AG09309 (cell line): ENCODE results near the gene RAB6A.
A peak's percentile ranks its signal among the peaks of the same experiment; 100 is the strongest.

Source experiments
- DNase-seq: peaks from one replicate; pipeline ENCODE4 v3.0.0-alpha.2; 2010; ENCODE audit warnings: low read depth
- H3K4me3 ChIP-seq: 2 replicates; pipeline ENCODE4 v1.5.1; 2011; ENCODE audit warnings: mild to moderate bottlenecking, low read depth, low read length, moderate library complexity; ENCODE audit not compliant: control insufficient read depth
- CTCF ChIP-seq: IDR thresholded peaks from 2 replicates; pipeline ENCODE4 v1.5.1; 2011; ENCODE audit warnings: mild to moderate bottlenecking, low read depth, low read length, inconsistent platforms; ENCODE audit not compliant: insufficient read depth, control insufficient read depth; ENCODE audit errors: missing control alignments

RAB6A gene

DNA sequence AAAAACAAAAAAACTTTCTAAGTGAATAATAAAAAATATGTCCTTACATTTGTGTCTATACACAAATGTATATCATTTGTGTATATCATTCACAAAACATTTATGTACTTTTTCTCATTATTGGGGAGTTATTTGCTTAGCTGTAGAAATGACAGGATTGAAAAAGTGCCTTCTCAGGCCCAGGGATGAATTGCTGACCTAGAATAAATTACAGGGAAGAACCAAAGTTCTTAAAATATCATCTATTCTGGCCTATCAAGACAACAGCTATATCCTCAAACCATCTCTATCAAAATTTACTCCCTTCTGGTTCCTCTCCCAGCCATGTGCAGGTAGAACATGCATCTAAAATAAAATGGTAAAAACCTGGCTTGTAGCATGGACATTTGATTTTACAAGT, 1.9 kb upstream of the RAB6A start:
- TF ChIP-seq CTCF: no peak
- H3K4me3 ChIP-seq: no peak overlapping the region
- DNase-seq: no peak

GRCh38 chr11:73761403-73761945, 600 bp upstream of the RAB6A start:
- H3K4me3 ChIP-seq: peak overlapping the region; percentile 48
- no peak for TF ChIP-seq CTCF
- no peak for DNase-seq

DNA sequence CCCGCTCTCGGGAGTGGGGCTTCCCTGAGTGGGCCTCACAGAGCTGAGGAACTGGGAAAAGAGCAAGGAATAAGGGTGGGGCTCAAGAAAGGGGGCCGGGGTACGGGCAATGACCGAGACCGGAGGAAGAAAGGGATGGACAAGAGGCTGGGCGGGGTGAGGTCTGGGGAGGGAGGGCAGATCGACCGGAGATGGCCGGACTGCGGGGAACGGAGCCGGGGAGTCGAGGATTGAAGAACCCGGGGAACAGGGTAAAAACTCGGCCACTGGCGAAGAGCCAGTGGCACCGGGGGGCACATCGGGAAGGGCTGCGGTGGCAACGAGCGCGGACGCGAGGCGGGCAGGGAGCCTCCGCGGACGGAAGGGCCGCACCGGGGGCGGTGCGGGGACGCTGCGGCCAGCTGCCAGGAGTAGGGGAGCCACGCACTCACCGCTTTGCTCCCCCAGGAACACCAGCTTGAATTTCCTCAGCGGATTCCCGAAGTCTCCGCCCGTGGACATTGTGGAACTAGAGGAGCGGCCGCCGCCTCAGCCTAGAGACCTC, 667 bp downstream of the RAB6A start:
- DNase-seq: no peak
- no peak for TF ChIP-seq CTCF
- H3K4me3 ChIP-seq: peak overlapping the region; percentile 71

DNA sequence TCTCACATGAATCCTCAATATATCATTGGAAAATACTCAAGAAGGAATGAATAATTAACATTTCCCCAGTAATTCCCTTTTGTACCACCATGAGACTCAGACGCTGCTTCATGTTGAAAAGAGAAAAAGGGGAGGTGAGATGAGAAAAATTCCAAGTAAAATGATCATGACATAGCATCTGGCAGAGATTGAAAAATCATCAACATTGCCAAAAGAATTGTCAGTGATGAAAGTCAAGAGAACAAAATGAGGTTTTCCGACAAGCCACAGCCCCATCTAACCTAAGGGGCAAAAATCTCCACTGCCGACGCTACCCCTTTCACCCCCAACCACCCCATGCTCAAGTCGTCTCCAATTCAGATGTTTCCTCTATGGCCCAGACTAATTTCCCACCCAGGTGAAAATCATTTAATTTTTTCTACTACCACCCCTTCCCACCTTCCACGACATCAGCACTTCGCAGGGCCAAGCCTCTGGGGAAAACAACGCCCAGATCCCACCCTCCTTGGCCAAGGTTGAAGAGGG, 1.2 kb downstream of the RAB6A start:
- H3K4me3 ChIP-seq: peak overlapping the region; percentile 71
- DNase-seq: no peak
- peak; percentile 41 for TF ChIP-seq CTCF

- peak overlapping the region; percentile 71 for H3K4me3 ChIP-seq
- no peak for DNase-seq
- no peak for TF ChIP-seq CTCF
These were observed 2.4 kb downstream of the RAB6A start for GRCh38 chr11:73758451-73758850.

DNA sequence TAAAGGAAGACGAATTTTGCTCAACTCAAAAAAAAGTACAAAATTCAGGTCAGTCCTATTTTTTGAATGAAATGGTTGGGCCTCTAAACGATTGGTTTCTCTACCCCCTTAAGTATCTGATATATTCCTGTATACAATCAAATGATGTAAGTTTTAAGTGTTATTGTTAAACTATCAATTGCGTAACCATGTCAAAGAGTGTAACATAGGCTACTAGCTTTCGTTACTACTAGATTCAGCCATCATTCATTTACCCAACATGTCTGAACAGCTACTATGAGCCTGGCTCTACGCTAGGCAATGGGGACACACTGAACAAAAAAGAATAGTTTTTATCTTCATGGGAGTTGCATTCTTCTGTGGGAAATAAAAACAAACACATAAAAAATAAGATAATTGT, 3.3 kb downstream of the RAB6A start:
- H3K4me3 ChIP-seq: no peak overlapping the region
- no peak for TF ChIP-seq CTCF
- DNase-seq: no peak

- no peak for TF ChIP-seq CTCF
- H3K4me3 ChIP-seq: no peak overlapping the region
- no peak for DNase-seq
These were observed 5.2 kb downstream of the RAB6A start for GRCh38 chr11:73755670-73756069.
